HG02571 (cell line): ENCODE measurements around the gene UNC79.

Experiments used
- ATAC-seq: cut with Tn5 transposase; IDR thresholded peaks from one replicate; pipeline ENCODE4 v1.9.1; 2021; ENCODE audit warnings: mild to moderate bottlenecking, moderate library complexity; ENCODE audit not compliant: unreplicated experiment

UNC79 gene

GRCh38 chr14:93654599-93654998 lies 223.9 kb downstream of the UNC79 start:
- ATAC-seq: no peak

DNA sequence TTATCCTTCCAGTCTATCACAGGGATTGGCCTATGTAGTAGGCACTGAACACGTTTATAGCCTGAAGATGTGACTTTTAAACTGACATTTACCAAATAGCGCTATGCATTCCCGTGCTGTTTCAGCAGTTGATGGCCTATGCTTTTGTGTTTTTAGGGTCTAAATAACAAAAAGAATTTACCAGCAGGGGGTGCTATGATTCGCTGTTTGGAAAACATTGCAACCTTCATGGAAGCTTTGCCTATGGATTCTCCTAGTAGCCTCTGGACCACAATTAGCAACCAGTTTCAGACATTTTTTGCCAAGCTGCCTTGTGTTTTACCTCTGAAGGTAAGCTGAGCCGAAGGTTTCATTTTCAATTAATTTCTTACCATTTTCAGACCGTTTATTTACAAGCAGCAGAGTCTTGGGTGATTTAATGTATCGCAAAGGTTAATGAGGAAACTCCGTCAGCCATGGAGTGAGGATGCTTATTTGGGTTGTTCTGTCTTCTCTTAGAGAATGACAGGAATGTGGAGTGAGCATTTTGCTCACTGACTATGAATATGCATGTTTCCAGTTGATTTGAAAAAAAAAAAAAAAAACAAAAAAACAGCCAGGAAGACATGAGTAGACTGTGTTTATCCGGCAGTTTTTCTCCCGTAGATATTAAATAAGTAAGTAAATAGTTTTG lies 224.5 kb downstream of the UNC79 start:
- ATAC-seq: no peak

DNA sequence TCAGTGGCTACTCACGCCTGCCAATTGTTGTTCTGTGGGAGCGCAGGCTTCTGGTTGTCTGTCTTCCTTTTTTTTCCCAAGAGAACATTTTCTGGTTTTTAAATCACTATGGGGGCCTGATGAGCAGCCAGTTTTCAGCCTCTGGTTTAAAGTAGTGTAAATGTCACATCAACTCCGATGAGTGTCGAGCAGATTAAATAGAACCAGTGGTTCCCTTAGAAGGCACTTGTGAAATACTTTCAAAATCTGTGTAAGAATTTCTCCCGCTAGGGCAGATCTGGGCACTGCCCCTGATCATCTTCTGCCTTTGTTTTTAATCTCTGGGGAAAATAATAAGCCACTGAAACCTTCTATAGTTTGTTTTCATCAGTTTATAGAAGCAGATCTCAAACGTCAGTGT lies 227.1 kb downstream of the UNC79 start:
- no peak for ATAC-seq

DNA sequence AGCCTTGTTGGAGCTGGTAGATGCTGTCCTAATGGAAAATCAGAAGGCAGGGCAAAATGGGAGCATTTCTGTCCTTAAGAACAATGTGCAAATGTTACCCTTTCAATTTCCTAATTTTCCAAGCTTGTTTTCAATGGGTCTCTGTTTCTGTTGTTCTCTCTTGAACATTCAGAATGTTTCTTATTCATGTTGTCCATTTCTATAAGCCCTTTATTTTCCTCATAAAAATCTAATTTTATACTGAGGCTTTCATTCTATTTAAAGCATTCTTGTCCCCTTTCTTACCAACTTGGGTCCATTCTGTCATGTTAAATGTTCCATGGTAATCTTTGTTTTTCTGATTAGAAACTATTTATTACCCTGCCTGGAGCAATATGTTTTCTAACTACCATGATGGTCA lies 232.6 kb downstream of the UNC79 start:
- ATAC-seq: no peak

GRCh38 chr14:93665169-93665568 lies 234.4 kb downstream of the UNC79 start:
- no peak for ATAC-seq

- no peak for ATAC-seq
Measured at GRCh38 chr14:93669632-93670031, 238.9 kb downstream of the UNC79 start.

DNA sequence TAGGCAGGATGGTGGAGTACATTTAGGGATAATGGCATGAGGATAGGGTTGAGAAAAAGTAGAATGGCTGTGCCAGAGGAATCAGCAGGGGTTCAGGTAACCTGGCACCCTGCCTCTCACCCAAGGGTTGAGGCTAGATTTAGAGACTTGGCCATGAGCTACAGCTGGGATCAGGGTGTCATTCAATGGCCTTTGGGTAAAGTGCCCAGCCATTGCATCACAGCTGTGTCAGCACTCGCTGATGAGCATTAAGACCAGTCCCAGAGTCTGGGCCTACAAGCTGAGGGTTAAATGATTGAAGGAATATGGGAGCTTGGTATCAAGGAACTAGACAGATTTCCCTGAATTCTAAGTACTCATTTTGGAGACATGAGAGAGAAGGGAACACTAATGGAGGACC lies 243.6 kb downstream of the UNC79 start:
- ATAC-seq: no peak

- ATAC-seq: no peak
Measured at GRCh38 chr14:93675651-93676050, 244.9 kb downstream of the UNC79 start.

DNA sequence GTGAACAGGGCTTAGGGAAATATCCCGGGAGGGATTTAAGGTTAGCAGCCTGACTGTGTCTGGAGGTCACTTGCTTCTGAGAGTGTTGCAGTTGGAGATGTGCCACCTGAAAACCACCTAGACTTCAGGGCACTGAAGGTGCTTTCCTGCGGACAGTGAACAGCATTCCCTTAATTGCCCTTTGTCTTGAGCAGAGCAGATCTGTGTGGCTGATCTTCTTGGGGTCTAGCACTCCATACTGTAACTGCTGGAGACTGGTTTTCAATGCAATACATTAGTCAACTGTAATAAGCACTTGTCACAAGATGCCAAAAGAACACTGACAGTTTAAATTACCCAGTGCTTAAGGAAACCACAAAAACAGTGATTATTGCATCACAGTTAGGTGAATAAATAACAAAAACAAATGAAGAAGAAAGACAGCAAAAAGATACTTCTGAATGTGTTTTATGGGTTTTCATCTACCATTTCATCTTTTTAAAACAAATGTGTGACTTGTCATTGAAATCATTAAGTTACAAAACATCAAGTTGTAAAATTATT lies 245.7 kb downstream of the UNC79 start:
- ATAC-seq: no peak

GRCh38 chr14:93682459-93682858 lies 251.7 kb downstream of the UNC79 start:
- ATAC-seq: no peak

- no peak for ATAC-seq
Measured at GRCh38 chr14:93683226-93683625, 252.5 kb downstream of the UNC79 start.

- no peak for ATAC-seq
Measured at GRCh38 chr14:93685121-93685895, 254.6 kb downstream of the UNC79 start.

- ATAC-seq: no peak
Measured at GRCh38 chr14:93686268-93686667, 255.5 kb downstream of the UNC79 start.

DNA sequence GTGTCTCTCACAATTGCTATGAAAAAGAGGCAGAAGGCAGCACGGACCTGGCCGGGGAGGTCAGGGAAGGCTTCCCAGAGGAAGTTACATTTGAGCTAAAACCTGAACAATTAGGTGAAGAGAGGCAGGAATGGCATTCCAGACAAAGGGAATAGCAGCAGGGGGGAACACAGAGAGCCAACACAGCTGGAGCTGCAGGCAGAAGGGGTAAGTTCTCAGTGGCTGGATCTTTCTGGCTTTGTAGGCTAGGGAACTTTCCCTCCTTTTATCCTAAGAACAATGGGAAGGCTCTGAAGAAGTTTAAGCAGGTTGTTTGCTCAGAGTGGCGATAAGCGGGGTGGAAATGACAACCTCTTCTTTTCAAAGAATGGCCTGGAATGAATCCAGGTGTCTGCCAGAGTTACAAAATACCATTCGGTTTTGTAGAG lies 257.5 kb downstream of the UNC79 start:
- ATAC-seq: no peak

DNA sequence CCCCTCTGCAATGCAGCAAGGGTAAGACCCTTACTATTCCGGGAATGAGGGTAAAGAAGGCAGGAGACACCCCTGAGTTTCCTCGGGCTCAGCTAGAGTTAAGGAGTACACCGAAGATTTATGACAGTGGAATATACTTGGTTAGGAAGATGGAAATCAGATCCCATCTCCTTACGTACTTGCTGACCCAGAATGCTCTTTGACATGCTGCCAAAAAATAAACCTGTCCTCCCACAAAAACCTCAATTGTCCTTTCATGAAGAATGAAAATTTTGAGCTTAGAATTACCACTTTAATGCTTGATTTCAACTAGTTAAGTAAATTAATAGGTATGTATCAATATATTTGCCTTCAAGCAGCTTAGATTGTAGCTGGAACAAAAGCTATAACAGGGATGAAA lies 258.1 kb downstream of the UNC79 start:
- ATAC-seq: no peak

DNA sequence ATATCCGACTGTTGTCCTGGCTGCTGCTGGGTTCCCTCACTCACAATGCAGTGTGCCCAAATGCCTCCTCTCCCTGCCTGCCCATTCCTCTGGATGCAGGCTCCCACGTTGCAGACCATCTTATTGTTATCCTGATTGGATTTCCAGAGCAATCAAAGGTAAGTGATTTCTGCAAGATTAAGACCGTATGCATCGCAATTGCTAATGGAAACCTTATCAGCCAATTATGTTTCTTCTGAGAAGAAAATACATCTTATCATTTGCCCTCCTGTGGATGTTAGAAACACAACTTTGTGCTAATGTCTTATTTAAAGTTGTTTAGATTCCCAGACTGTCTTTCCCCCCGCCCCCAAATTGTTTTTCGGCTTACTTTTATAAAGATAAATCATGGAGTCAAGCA lies 259.4 kb downstream of the UNC79 start:
- no peak for ATAC-seq

DNA sequence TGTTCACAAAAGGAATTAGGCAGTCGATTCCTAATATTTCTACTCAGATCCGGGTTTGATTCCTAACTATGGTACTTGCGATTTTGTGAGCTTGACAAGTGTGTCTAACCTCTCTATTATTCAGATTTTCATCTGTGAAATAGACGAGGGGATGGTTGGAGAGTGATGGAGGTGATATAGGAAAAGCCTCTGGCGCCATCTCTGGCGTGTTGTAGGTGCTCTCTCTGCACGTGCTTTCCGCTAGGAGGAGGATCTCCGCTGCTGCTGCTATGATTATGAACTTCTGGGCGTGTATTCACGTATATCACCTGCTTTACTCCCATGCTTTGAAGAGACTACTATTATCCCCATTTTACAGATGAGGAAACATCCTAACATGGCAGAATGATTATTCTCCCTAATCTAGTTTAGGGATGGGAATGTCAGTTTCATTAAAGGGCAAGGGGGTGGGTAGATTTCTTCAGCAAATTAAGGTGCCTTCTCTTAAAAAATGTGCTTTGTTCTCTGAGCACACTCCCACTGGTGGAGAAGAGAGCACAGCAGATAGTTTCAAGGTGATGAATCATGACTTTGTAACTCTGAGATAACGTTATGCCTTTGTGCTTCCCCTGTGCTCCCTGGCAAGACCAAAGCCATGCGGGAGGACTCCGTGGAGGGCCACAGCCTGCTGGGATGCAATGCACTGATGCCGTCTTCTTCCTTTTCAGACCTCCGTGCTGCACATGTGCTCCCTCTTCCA lies 260.5 kb downstream of the UNC79 start:
- ATAC-seq: no peak

DNA sequence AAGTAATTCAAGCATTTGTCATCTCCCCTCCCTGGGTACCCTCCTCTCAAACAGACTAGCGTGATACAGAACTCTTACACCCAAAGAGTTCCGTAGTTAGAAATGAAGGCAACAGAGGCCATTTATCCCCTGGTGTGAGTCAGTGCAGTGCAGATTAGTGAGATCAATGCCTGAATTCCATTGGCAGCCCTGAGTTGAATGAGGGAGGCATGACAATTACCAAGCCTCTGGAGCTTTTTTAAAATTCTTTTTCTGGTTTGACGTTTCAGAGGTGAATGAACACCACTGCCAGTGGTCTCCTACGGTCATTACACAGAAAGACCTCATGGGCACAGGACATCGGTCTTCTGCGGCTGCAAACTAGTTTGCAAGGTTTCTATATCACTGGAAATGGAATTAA lies 263.2 kb downstream of the UNC79 start:
- no peak for ATAC-seq

DNA sequence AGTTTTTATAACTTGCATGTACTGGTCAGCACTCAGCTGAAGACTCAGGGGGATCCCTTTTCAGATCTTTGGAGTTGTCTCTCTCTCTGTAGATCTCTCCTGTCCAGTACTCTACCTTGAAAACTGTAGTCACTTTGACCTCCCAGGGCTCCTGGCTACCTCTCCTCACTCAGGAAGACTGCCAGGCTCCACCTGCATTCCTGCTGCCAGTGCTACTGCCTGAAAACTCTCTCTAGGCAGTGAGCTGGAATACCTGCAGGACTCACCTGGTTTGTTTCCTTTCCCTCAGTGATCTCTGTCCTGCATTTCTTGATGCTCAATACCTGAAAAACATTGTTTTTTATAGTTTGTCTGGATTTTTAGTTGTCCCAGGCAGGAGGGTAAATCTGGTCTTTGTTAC lies 270.2 kb downstream of the UNC79 start:
- no peak for ATAC-seq

GRCh38 chr14:93701562-93701961 lies 270.8 kb downstream of the UNC79 start:
- no peak for ATAC-seq

DNA sequence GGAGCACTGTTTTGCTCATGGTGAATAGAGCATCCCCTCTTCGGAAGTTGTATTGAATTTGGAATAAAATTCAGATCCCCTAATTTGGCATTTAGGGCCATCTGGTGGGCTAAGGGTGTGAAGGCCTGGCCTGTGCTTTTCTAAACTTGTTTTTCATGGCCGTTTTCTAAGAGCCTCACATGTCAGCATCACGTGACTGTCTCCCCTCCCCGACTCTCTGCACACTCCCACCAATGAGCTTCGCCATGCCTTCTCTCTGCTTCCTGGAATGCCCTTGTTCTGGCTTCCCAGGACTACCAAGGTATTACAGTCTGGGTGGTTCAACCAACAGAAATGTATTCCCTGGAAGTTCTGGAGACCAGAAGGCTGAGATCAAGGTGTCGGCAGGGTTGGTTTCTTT lies 272.2 kb downstream of the UNC79 start:
- no peak for ATAC-seq

- ATAC-seq: no peak
Measured at GRCh38 chr14:93703941-93704340, 273.2 kb downstream of the UNC79 start.
